Jurkat, Clone E6-1 (cell line): ENCODE data around the gene PTPRCAP.

Experiments
- DNase-seq: peaks from one replicate; pipeline ENCODE4 v3.0.0-alpha.2; 2011; ENCODE audit warnings: low read depth, low spot score
- H3K4me3 ChIP-seq: 2 replicates; pipeline ENCODE4 v1.5.1; 2011; ENCODE audit warnings: mild to moderate bottlenecking, low read length, control low read depth, moderate library complexity

The PTPRCAP gene

DNA sequence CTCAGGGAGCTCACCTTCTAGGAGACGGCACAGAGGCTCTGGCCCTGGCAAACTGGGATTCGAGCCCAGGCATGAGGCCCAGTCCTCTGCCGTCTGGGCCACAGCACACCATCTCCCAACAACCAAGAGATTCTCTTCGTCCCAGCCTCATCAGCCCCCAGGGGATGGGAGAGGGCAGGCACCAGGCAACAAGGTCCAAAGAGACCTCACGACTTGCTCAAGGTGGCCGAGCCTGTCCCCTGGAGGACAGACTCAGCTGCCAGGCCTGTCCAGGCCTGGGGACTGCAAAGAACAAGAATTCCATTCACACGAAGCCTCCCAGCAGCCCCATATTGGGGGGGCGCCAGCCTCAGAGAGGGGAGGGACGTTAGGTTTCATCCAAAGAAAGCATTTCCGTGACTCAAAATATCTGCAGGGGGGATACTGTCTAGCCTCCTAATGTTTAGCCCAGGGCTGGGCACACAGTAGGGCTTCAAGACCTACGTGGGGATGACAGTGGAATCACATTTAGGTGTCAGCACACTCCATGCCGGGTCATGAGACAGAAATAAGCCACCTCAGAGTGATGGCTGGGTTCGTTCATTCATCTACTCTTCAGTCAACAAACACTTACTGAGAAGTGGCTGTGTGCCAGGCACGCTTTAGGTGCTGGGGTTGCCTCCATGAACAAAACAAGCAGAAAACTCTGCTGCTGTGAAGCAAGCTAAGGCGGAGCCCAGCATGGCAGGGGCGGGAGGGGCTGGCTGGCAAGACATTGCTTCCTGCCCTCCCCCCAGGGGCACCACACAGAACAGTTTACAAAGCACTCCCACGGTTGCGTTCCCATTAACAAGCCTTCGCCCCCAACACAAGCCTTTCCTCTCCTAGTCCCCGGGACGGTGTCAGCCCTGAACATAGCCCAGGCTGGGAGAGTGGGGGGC, 20.8 kb downstream of the PTPRCAP start:
- H3K4me3 ChIP-seq = peak overlapping the region; percentile 15
- peak; percentile 87 for DNase-seq

DNA sequence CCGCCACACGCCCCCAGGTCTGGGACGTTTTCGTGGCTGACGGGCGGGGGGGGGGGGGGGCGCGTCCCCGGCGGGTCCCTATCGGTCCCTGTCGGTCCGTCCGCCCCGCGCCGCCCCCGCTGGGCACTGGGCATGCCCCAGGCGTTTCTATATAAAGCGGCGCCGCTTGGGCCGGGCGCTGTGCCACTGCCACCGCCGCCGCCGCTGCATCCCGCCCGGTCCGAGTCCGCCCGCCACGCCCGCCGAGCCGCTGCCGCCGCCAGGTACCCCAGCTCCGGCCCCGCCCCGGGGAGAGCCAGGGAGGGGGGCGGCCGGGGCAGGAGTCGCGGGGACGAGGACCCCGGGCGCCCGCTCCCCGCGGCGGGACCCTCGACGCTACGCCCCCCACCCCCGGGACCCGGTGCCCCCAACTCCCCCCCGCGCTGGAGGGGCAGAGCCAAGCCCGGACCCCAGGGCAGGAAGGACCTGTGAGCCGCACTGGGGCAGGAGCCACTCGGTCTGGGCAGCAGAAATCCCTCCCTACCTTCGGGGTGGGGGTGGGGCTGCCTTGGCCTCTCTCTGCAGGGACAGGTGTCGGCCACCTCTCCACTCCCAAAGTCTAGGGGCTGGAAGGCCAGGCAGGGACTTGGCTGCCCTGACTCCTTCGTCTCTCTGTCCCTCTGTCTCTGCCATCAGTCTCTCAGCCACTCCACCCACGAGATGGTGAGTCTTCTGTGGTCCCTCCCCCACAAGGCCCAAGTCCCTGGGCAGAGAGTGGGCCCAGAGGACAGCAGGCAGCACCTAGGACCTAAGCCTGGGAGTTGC, 21.8 kb downstream of the PTPRCAP start, which contains the start of gene CARNS1:
TSS of gene CARNS1 (plus strand) at position 178 of the 804 bp plus-strand sequence. CDS start at position 700, 522 bp downstream.
- H3K4me3 ChIP-seq = no peak within 1 kb of the TSS

GRCh38 chr11:67413266-67413849, 24.1 kb downstream of the PTPRCAP start:
- no peak overlapping the region for H3K4me3 ChIP-seq
- peak; percentile 54 for DNase-seq

More for the DNA sequence above, 21.8 kb downstream of the PTPRCAP start, which contains the start of gene CARNS1:
- DNase-seq = no peak

DNA sequence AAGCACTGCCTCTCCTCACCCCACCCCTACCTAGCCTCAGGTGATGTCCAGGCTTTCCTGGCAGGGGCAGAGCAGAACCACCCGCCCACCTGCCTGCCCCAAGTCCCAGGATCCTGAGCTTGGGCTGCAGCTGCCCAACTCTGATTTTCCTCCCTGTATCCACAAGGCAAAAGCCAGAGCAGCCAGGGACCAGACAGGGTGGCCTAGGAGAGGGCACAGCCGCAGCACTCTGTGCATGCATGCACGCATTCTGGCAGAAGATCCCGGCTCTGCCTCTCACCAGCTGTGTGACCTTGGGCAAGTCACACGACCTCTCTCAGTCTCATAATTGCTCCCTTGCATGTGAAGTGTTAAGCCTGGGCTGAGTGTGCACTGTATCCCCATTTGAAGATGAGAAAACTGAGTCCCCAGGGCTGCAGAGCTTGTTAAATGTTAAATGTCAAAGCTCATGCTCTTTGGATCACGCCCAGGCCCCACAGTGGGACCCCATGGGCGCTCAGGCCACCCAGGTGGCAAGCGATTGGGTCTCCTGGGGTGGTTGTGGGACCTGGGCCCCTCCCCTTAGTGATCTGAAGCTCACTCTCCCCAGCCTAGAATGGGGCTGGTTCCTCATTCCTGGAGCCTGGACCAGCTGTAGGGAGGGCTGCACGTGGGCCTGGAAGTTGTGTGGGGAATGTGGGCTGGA, 24.8 kb downstream of the PTPRCAP start:
- no peak for DNase-seq
- no peak overlapping the region for H3K4me3 ChIP-seq

DNA sequence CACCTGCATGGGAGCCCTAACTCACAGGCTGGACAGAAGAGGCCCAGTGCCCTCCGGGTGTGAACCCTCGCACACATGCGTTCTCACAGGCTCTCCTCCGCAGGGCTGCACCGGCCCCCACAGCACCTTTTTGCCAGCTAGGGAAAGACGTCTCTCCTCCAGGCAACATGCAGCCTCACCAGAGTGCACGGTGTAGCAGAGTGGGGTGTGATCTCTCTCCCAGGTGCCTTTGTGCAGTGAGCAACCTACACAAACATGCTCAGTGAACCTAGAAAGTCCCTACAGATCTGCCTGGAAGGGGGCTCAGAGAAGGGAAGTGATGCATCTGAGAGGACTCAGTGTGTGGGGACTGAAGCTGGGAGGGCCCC, 25.7 kb downstream of the PTPRCAP start:
- no peak overlapping the region for H3K4me3 ChIP-seq
- no peak for DNase-seq

DNA sequence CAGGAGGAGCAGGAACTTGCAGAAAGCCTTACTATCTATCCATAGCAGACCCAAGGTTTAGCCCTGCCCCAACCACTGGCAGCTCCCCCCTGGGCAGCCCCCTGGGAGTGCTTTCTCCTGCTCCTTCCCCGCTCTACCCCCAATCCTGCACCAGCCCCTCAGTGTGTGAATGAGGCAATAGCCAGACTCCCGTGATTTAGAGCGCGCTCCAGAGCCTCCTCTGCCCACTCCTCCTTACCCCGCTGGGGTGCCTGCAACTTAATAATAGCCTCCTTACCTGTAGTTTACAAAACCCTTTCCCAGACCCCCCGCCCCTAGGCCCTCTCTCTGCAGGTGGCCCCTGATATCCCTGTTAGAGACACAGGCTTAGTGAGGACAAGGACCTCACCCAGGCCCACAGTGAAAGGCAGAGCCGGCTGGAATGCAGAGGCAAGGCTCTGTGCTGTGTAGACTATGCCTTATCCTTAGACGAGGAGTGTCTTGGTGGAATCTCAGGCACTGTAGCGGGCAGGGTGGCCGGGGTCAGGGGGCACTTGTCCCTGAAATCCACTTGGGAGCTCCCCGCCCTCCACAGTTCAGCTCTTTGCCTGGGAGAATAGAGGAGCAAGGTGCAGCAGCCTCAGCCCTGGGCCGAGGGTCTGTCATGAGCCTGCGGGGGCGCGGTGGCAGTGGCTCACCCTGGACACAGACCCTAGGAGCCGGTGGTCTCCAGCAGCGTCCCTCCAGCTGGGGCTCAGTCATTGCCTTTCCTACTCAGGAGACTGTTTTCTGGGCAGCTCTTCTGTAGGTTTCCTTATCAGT, 26.3 kb downstream of the PTPRCAP start:
- H3K4me3 ChIP-seq = no peak overlapping the region
- no peak for DNase-seq

GRCh38 chr11:67410369-67410831, 27.1 kb downstream of the PTPRCAP start:
- no peak overlapping the region; the same call in 1 of the 2 replicates for H3K4me3 ChIP-seq
- DNase-seq = no peak

DNA sequence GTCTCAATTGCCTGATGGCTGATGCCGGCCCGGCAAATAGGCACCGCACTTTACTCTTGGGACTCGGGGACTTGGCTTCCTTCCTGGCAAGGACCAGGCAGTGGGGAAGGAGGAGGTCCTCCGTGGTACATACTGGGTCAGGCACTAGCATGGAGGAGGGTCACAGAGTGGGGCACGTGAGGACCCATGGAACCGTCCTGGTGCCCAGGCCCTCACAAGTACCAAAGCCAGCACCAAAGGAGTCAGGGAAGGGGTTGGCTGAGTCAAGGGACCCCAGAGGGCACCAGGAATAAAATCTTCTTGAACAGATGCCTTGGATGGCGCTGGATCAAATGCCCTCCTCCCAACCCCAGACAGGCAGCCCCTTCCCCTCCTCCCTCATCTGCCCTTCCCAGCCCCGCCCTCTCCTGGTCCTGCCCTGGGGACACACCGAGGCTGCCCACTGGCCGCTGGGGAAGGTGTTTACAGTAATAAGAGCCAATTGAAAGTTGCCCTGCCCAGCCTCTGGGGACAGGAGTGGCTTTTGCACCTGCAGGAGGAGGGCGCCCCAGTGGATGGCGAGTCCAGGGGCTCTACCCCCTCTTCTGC, 27.6 kb downstream of the PTPRCAP start:
- DNase-seq = no peak

DNA sequence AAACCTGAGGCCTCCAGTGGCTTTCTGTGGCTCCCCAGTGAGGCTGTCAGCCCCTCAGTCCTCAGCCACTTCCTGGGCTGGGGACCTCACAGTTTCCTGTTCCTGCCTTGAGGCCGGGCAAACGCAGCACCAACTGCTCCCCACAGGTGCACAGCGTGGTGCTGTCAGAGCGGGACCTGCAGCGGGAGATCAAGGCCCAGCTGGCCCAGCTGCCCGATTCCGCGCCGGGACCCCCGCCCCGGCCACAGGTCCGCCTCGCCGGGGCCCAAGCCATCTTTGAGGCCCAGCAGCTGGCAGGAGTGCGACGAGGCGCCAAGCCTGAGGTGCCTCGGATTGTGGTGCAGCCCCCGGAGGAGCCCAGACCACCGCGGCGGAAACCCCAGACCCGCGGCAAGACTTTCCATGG, 28.2 kb downstream of the PTPRCAP start:
- H3K4me3 ChIP-seq = peak overlapping the region; percentile 55
- peak; percentile 96 for DNase-seq

More for the DNA sequence above, 27.6 kb downstream of the PTPRCAP start:
- H3K4me3 ChIP-seq = peak overlapping the region; percentile 55

GRCh38 chr11:67408437-67409200, 28.9 kb downstream of the PTPRCAP start:
- peak; percentile 60 for DNase-seq
- H3K4me3 ChIP-seq = peak overlapping the region; percentile 55

DNA sequence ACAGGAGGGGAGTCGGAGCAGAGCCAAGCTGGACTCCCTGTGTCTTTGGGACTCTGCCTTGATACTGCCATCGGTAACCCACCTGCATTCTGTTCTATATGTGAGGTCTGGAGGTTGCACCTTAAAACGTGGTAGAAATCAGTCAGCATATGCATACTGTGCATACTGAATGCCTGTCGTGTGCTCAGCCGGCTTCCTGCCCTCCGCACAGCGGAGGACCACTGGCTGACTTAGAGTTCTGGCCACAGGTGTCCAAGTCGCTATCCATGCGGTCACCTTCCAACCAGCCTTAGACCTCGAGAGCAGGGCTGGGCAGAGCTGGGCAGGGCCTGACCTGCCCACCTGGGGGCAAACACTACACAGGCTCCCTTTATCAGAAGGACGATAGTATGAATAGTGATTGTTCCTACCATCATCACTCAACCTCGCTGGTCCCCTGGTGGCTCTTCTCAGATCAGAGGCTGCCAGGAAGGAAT, 29.8 kb downstream of the PTPRCAP start:
- DNase-seq = no peak
- H3K4me3 ChIP-seq = peak overlapping the region; percentile 55; the same call in 1 of the 2 replicates

DNA sequence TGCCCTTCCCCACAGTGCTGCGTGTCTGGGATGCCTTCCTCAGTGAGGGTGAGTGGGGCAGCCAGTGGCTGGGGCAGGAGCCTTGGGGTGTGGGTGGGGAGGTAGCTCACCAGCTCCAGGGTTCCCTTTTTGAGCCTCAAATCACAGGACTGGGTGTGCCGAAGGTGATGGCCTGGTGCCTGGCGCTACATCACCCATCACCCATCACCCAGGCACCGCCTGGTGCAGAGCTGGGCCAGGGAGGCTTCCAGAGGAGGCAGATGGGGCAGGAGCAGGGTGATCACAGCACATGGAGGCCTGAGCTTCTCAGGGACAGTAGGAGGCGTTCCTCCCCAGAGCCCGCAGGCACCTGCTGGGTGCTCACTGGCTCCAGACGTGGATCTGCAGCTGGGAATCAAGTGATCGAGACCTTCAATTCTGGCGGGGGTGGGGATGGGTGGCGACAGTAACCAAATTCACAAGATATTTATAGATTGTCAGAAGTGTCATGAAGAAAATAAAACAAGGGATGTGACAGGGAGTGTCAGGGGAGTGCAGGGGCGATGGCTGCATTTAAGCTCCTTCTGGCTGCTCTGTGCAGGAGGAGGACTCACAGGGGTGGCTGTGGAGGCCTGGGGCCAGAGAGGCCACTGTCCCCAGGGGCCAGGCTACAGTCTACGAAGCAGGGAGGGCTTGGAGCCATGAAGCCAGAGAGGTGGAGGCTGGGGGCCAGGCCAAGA, 30.4 kb downstream of the PTPRCAP start:
- no peak for DNase-seq
- no peak overlapping the region for H3K4me3 ChIP-seq

DNA sequence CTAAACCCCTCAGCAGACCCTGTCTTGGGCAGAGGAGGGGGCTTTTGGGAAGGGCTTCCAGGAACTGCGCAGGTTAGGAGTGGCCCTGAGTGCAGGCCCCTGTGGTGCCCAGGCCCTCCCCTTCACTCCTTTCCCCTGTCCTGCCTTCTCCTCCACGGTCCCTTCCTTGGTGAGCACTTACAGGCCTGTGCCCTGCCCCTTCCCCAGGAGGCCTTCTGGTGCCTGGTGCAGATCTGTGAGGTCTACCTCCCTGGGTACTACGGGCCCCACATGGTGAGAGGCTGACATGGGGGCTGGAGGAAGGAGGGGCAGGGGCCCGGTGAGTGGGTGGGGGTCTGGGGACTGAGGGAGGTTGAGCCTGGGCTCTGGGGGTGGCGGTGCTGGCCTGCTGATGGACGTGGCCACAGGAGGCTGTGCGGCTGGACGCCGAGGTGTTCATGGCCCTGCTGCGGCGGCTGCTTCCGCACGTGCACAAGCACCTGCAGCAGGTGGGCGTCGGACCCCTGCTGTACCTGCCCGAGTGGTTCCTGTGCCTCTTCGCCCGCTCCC, 31.0 kb downstream of the PTPRCAP start:
- DNase-seq = no peak
- no peak overlapping the region for H3K4me3 ChIP-seq

- H3K4me3 ChIP-seq = no peak overlapping the region
- DNase-seq = no peak
Observed at GRCh38 chr11:67405688-67406339, 31.7 kb downstream of the PTPRCAP start.

GRCh38 chr11:67405196-67405567, 32.3 kb downstream of the PTPRCAP start:
- DNase-seq = no peak
- H3K4me3 ChIP-seq = peak overlapping the region; percentile 84
